Astrocyte of the spinal cord (primary cell): ENCODE data around the gene PLEKHG4B.

ENCODE experiments used
- DNase-seq: peaks from one replicate; pipeline ENCODE4 v3.0.0; 2011; ENCODE audit warnings: low read depth, low spot score
- H3K4me3 ChIP-seq: 2 replicates; pipeline ENCODE4 v1.5.1; 2011; ENCODE audit warnings: low read depth, mild to moderate bottlenecking, low read length, moderate library complexity
- CTCF ChIP-seq: IDR thresholded peaks from 2 replicates; pipeline ENCODE4 v1.5.1; 2012; ENCODE audit warnings: low read depth, mild to moderate bottlenecking, low read length, inconsistent platforms
- in situ Hi-C: cut with HindIII; loops from 2 replicates; pipeline ENCODE4 v1.10.0; 2017; ENCODE audit warnings: low sequenced_read_pairs

Gene PLEKHG4B

GRCh38 chr5:73768-74502, 18.0 kb upstream of the PLEKHG4B start:
- no peak for DNase-seq
- H3K4me3 ChIP-seq, result no peak overlapping the region
- no peak for TF ChIP-seq CTCF
- in situ Hi-C loops, result no loop called here

GRCh38 chr5:74503-75109, 17.4 kb upstream of the PLEKHG4B start:
- in situ Hi-C loops, result no loop called here
- H3K4me3 ChIP-seq, result no peak overlapping the region
- DNase-seq, result no peak
- TF ChIP-seq CTCF, result no peak

- no peak for TF ChIP-seq CTCF
- no peak overlapping the region for H3K4me3 ChIP-seq
- DNase-seq, result no peak
- in situ Hi-C loops, result no loop called here
These were observed 16.3 kb upstream of the PLEKHG4B start for GRCh38 chr5:75331-76320.

- DNase-seq, result no peak
- no peak overlapping the region for H3K4me3 ChIP-seq
- in situ Hi-C loops, result no loop called here
- no peak for TF ChIP-seq CTCF
These were observed 15.4 kb upstream of the PLEKHG4B start for GRCh38 chr5:76358-77169.

GRCh38 chr5:77170-77501, 14.8 kb upstream of the PLEKHG4B start:
- DNase-seq, result no peak
- no peak overlapping the region for H3K4me3 ChIP-seq
- in situ Hi-C loops, result no loop called here
- no peak for TF ChIP-seq CTCF

- no peak for DNase-seq
These were observed 14.4 kb upstream of the PLEKHG4B start for GRCh38 chr5:77546-77945.

More at GRCh38 chr5:77546-77945, 14.4 kb upstream of the PLEKHG4B start:
- H3K4me3 ChIP-seq, result no peak overlapping the region
- TF ChIP-seq CTCF, result no peak
- in situ Hi-C loops, result no loop called here
